GM12801 (cell line): Measurements from ENCODE around the gene SDHAF3.

Source experiments
- TF ChIP-seq, protein P1 (sequence below): IDR thresholded peaks from one replicate; pipeline ENCODE4 v1.5.1; 2011; ENCODE audit warnings: control low read depth; ENCODE audit not compliant: insufficient read length; ENCODE audit errors: extremely low read depth

The SDHAF3 gene

DNA sequence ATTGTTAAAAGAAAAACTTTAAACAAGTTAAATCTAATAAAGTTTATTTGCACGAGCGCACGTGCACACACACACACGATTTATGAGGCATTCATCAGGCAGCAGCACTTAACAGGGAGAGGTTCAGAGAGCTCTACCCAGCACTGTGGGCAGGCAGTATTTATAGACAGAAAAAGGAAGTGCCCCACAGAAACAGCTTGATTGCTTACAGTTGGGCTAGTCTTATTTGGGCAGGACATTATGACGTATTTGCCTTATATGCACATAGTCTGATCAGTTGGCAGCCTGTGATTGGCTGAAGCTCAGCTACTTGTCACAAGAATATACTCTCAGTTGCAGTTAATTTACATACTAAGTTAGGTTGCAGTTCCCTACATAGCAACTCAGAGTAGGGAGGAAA, 1.2 kb upstream of the SDHAF3 start:
- TF ChIP-seq, protein P1, sequence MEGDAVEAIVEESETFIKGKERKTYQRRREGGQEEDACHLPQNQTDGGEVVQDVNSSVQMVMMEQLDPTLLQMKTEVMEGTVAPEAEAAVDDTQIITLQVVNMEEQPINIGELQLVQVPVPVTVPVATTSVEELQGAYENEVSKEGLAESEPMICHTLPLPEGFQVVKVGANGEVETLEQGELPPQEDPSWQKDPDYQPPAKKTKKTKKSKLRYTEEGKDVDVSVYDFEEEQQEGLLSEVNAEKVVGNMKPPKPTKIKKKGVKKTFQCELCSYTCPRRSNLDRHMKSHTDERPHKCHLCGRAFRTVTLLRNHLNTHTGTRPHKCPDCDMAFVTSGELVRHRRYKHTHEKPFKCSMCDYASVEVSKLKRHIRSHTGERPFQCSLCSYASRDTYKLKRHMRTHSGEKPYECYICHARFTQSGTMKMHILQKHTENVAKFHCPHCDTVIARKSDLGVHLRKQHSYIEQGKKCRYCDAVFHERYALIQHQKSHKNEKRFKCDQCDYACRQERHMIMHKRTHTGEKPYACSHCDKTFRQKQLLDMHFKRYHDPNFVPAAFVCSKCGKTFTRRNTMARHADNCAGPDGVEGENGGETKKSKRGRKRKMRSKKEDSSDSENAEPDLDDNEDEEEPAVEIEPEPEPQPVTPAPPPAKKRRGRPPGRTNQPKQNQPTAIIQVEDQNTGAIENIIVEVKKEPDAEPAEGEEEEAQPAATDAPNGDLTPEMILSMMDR: no peak

DNA sequence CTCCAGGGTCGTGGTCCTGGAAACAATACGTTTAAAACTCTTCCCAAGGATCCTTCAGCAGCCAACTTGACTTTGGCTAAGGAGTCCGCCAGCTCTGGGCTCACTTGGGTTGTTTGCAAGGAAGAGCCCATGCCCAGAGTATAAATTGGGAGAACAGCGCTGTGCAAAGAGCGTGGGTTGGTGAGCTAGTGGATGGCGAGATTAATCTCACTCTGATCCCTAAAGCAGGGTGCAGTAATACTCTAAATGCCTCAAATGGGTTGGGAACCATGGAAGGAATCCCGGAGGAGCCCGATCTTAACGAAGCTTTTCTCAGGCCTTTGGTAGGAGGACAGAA, 495 bp upstream of the SDHAF3 start:
- TF ChIP-seq, protein P1: no peak

DNA sequence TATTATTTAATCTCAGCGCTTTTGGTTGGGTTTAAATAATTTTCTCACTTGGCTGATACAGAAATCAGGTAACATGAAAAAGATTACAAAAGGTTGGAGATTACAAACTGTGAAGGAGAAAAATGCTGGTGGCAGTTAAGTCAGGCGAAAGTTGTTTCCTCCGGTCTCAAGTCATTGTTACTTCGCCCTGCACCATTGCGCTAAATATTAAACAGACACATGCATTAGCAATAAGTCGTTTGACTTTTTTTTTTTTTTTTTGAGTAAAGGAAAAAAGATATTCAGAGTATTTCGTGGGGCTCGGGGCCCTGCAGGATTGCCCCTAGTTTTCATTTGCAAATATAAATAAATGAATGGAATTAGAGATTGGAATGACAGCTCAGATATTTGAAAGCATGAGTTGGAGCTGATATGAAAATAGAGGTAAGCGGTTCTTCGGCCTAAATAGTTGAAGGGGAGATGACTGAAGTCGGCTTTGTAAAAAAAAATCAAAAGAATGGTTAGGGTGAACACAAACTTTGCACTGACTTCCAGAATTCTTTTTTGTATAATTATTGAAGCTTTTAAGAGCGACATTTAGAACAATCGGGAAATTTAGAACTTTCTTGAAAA, 914 bp downstream of the SDHAF3 start:
- TF ChIP-seq, protein P1: no peak

DNA sequence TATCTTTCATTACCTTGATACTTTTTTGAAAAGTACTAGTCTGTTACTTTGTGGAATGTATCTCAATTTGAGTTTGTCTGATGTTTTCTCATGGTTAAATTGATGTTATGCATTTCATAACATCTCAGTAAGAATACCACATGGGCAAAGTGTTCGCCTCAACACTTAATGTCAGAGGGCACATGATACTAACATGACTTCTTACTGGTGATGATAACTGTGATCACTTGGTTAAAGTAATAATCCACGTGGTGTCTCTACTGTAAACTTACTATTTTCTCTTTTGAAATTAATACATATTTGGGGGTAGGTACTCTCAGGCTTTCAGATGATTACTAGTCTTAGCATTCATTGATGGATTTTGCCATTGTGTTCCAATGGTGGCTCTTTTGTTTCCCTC, 2.2 kb downstream of the SDHAF3 start:
- TF ChIP-seq, protein P1: no peak

DNA sequence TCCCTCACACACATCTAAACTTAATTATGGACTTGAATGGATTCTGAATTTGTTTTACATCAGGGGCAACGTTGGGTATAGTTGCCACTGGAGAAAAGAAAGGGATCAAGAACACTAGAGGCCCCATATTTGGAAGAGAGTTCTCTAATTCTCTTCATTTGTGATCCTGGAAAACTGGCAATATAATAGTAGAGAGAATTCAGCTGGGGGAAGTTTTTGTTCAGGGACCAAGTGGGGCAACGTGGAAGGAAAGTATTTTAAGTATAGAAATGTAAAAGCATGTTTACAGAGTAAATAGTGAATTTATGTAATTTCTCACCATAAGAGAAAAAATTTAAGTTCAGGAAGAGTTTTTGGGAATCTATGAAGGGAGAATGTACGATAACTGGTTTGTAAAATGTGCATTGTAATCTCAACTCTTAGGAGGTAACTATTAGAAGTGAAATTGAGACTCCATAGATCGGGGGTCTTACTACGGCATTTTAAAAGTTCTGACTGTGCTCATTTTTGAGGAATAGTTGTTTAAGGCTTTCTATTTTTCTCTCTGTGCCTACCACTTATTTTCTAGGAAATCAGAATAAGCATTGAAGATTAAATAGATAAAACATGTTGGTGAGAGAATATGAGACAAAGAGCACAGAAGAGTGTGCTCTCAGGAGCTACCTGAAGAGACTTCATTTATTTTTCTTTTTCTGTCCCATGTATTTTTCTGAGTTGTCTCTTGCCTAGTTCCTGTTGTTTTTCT, 3.4 kb downstream of the SDHAF3 start:
- TF ChIP-seq, protein P1: no peak

DNA sequence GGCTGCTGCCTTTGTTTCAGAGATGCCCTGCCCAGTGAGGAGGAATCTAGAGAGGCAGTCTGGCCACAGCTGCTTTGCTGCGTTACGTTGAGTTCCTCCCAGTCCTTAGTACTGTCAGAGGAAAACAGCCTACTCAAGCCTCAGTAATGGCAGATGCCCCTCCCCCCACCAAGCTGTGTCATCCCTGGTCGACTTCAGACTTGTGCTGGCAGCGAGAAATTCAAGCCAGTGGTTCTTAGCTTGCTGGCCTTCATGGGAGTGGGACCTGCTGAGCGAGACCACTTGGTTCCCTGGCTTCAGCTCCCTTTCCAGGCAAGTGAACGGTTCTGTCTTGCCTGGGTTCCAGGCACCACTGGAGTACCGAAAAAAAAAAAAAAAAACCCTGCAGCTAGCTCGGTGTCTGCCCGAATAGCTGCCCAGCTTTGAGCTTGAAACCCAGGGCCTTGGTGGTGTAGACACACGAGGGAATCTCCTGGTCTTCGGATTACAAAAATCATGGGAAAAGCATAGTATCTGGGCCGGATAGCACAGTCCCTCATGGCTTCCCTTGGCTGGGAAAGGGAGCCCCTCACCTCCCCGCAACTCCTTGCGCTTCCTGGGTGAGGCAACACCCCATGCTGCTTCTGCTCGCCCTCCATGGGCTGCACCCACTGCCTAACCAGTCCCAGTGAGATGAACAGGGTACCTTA, 9.1 kb downstream of the SDHAF3 start:
- TF ChIP-seq, protein P1: no peak

DNA sequence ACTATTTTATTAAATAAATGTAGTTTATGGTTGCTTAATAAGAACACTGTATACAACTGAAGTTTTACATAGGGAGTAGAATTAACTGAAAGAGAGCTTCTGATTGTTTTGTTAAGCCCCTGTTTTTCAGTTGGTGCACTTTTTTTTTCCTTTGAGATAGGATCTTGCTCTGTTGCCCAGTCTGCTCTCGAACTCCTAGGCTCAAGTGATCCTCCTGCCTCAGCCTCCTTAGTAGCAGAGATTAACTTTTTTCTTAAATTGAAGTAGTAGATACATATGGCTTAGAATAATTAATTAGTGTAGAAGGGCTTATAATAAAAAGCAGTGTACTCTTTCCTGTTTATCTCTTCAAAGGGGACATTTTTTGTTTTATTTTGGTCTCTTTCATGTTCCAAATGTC, 11.2 kb downstream of the SDHAF3 start:
- TF ChIP-seq, protein P1: no peak
